Peyer's patch (tissue), 4 donors: Measurements from ENCODE around the gene SLC30A2. TPM values are rescaled to one million over a fixed set of nuclear protein-coding genes. Genes with fewer than 3 reads are reported as not detected.

Source experiments
- DNase-seq, 3 donors: peaks; one replicate each; pipeline ENCODE4 v3.0.0-alpha.2; 2017 to 2019
- H3K27ac ChIP-seq, 4 donors: fragments of 200-600 bp; sonication (generic); one replicate each; pipeline ENCODE4 v1.5.1; 2016 to 2019
- H3K27me3 ChIP-seq, 2 donors: fragments of 200-600 bp; sonication (generic); one replicate each; pipeline ENCODE4 v1.5.1; 2019
- H3K36me3 ChIP-seq, 3 donors: fragments of 200-600 bp; sonication (generic); one replicate each; pipeline ENCODE4 v1.5.1; 2016 to 2019
- H3K4me1 ChIP-seq, 4 donors: fragments of 200-600 bp; sonication (generic); one replicate each; pipeline ENCODE4 v1.5.1; 2016 to 2019
- H3K4me3 ChIP-seq, 4 donors: fragments of 200-600 bp; sonication (generic); 1 replicate in 3 of 4; 2 replicates in 1 of 4; pipeline ENCODE4 v1.5.1; 2016 to 2019; ENCODE audit warnings: mild to moderate bottlenecking in 1 of 4
- H3K9me3 ChIP-seq, 4 donors: fragments of 200-600 bp; sonication (generic); one replicate each; pipeline ENCODE4 v1.5.1; 2016 to 2019; ENCODE audit warnings: mild to moderate bottlenecking in 1 of 4
- POLR2A ChIP-seq, 2 donors: fragments of 450-650 bp; IDR thresholded peaks; one replicate each; pipeline ENCODE4 v1.5.1; 2017; ENCODE audit warnings: antibody characterized with exemption in 2 of 2, mild to moderate bottlenecking in 2 of 2, moderate library complexity in 2 of 2
- total RNA-seq, 4 donors: library from RNA; depleted of rRNA; stranded (reverse); fragments of >200 nt; gene quantifications; one replicate each; pipeline ENCODE4 v1.1.0, GENCODE V29; 2016
- TF ChIP-seq, protein P1 (sequence below), 6 experiments: fragments of 450-650 bp in 4 of 6; fragments of 200-600 bp in 2 of 6; sonication (generic) in 1 of 6; IDR thresholded peaks; one replicate each; pipeline ENCODE4 v1.5.1; 2017 to 2019; ENCODE audit warnings: antibody characterized with exemption in 6 of 6, mild to moderate bottlenecking in 3 of 6, moderate library complexity in 1 of 6

The SLC30A2 gene
- total RNA-seq, 4 donors from 2014 or later = 0.18 to 13.2 (median 1.7) TPM; not detected in 1

GRCh38 chr1:26020330-26020768, 25.6 kb downstream of the SLC30A2 start:
- DNase-seq = no peak
- Histone ChIP-seq H3K27ac (no peak overlapping the region), H3K4me3 (no peak overlapping the region), H3K4me1 (no peaks in the 10 kb centered on the region), H3K36me3 (no peaks in the 10 kb centered on the region), H3K27me3 (no peaks in the 10 kb centered on the region), H3K9me3 (no peaks in the 10 kb centered on the region)
- TF ChIP-seq, protein P1, sequence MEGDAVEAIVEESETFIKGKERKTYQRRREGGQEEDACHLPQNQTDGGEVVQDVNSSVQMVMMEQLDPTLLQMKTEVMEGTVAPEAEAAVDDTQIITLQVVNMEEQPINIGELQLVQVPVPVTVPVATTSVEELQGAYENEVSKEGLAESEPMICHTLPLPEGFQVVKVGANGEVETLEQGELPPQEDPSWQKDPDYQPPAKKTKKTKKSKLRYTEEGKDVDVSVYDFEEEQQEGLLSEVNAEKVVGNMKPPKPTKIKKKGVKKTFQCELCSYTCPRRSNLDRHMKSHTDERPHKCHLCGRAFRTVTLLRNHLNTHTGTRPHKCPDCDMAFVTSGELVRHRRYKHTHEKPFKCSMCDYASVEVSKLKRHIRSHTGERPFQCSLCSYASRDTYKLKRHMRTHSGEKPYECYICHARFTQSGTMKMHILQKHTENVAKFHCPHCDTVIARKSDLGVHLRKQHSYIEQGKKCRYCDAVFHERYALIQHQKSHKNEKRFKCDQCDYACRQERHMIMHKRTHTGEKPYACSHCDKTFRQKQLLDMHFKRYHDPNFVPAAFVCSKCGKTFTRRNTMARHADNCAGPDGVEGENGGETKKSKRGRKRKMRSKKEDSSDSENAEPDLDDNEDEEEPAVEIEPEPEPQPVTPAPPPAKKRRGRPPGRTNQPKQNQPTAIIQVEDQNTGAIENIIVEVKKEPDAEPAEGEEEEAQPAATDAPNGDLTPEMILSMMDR (IDR thresholded peaks at IDR 0.05) = no peak
- no peak for TF ChIP-seq POLR2A (IDR thresholded peaks at IDR 0.05)

DNA sequence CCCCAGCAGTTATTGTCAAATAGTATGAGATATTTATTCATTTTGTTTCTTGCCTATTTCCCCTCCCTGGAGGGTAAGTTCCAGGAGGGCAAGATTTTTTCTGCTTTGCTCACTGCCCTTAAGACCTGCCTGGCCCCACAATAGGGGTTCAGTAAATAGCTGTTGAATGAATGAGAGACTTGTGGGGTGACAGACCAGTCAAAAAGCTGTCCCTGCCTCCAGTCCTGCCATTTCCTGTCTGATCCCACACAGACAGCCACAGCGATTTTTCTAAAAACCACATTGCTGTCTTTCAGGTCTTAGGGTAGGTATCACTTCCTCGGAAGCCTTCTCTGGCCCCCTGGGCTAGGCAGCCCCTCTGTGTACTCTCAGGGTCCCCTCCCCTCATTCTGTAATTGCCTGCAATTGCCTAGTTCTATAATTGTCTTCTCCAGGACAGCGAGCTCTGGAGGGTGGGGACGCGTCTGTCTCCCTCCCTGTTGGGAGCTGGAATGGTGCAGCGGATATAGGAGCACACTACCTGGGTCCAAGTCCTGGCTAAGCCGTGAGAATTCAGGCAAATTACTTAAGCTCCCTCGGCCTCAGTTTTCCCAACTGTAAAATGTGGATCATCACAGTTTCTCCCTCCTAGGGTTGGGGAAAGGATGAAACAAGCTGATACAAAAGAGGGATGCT, 26.1 kb downstream of the SLC30A2 start:
- Histone ChIP-seq H3K27ac (no peak overlapping the region), H3K4me3 (no peak overlapping the region), H3K9me3 (no peaks in the 10 kb centered on the region), H3K4me1 (no peaks in the 10 kb centered on the region), H3K36me3 (no peaks in the 10 kb centered on the region), H3K27me3 (no peaks in the 10 kb centered on the region)
- DNase-seq = no peak
- TF ChIP-seq, protein P1 (IDR thresholded peaks at IDR 0.05) = no peak
- no peak for TF ChIP-seq POLR2A (IDR thresholded peaks at IDR 0.05)

- Histone ChIP-seq H3K27me3 (no peaks in the 10 kb centered on the region), H3K36me3 (no peaks in the 10 kb centered on the region), H3K27ac (no peak overlapping the region), H3K9me3 (no peaks in the 10 kb centered on the region), H3K4me3 (no peak overlapping the region), H3K4me1 (no peaks in the 10 kb centered on the region)
- DNase-seq = no peak
- TF ChIP-seq, protein P1 (IDR thresholded peaks at IDR 0.05) = no peak
- TF ChIP-seq POLR2A (IDR thresholded peaks at IDR 0.05) = no peak
These were observed 28.3 kb downstream of the SLC30A2 start for GRCh38 chr1:26017606-26018005.

GRCh38 chr1:26016953-26017545, 28.9 kb downstream of the SLC30A2 start:
- Histone ChIP-seq H3K27ac (no peak overlapping the region), H3K4me3 (no peak overlapping the region), H3K36me3 (no peaks in the 10 kb centered on the region), H3K4me1 (no peaks in the 10 kb centered on the region), H3K9me3 (no peaks in the 10 kb centered on the region), H3K27me3 (no peaks in the 10 kb centered on the region)
- DNase-seq = no peak
- TF ChIP-seq POLR2A (IDR thresholded peaks at IDR 0.05) = no peak
- TF ChIP-seq, protein P1 (IDR thresholded peaks at IDR 0.05) = no peak

DNA sequence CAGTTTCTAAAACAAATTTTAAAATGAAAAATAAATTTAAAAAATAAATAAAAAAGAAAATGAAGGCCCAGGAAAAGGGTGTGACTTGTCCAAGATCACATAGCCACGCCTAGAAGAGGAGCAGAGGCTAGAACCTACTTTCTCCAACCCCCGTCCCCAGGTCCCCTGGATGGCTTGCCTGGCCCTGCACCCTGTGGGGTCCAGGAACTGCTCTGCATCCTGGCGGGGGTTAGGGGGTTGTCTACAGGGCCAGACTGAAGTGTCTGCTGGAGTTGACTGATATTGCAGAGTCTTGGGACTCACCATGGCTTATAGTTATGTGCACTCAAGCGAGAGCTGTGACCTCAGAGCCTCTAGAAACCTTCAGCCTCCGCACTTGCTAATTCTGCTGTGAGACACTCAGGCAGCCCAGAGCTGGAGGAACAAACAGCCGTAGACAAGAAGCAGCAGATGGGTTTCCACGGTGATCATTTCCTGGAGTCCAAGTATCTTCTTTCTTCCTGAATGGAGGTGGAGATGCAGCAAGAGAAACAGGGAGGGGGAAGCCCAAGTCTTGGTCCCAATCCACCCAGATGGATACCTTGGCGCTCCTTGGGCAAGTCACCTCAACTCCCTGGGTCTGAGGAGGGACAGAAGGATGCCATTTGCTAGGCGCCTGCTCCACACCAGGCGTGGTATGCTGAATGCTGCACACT, 29.5 kb downstream of the SLC30A2 start:
- no peak for DNase-seq
- Histone ChIP-seq H3K27ac (no peak overlapping the region), H3K4me1 (no peaks in the 10 kb centered on the region), H3K36me3 (no peaks in the 10 kb centered on the region), H3K27me3 (no peaks in the 10 kb centered on the region), H3K9me3 (no peaks in the 10 kb centered on the region), H3K4me3 (no peak overlapping the region)
- TF ChIP-seq POLR2A (IDR thresholded peaks at IDR 0.05) = no peak
- TF ChIP-seq, protein P1 (IDR thresholded peaks at IDR 0.05) = no peak
